Thoracic aorta endothelial cell (primary cell): ENCODE measurements around the gene UCP1. TPM values are rescaled to one million over a fixed set of nuclear protein-coding genes. Genes with fewer than 3 reads are reported as not detected.

ENCODE experiments used
- small RNA-seq: library from RNA; depleted of rRNA; stranded (forward); fragments of <200 nt; gene quantifications from one replicate; pipeline ENCODE3, GENCODE V24; 2012
- total RNA-seq: library from RNA; depleted of rRNA; stranded (reverse); fragments of >200 nt; gene quantifications from 2 replicates; pipeline ENCODE4 v1.2.3, GENCODE V29; 2012

UCP1 gene, protein sequence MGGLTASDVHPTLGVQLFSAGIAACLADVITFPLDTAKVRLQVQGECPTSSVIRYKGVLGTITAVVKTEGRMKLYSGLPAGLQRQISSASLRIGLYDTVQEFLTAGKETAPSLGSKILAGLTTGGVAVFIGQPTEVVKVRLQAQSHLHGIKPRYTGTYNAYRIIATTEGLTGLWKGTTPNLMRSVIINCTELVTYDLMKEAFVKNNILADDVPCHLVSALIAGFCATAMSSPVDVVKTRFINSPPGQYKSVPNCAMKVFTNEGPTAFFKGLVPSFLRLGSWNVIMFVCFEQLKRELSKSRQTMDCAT
- total RNA-seq = not detected in 2 replicates

DNA sequence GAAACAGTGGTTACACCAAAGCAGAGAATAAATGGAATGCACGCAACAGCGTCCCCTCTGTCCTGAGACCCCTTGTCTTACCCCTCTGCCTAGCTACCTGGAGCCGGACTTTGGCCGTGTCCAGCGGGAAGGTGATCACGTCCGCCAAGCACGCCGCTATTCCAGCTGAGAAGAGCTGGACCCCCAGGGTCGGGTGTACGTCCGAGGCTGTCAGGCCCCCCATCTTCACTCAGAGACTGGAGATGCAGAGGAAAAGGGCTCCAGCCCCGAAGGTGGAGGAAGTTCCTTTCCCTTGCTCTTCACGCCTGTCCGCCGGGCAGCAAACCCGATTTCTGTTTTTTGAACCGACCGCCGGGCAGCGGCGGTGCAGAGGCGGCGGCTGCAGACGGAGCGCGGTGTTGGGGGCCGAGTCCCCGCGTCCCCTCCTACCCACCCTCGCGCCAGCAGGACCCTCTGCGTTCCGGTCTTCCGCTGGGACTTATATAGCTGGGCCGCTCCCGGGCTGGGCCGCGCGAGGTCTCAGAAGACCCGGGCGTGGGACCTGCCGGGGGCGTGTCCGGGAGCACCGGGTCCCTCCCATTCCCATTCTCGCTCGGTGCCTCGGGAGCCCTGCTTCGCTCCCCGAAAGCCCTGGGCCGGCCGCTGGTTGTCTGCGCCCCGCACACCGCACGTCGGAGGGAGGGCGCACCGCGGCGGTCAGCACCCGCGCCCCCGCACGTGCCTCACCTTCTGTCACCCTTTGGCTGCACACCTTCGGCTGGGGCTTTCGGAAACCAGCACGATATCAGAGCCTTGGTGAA lies at the start of gene UCP1:
UCP1 (minus strand) TSS at position 455 of the 800 bp plus-strand sequence; CDS start at position 223, 232 bp downstream.

DNA sequence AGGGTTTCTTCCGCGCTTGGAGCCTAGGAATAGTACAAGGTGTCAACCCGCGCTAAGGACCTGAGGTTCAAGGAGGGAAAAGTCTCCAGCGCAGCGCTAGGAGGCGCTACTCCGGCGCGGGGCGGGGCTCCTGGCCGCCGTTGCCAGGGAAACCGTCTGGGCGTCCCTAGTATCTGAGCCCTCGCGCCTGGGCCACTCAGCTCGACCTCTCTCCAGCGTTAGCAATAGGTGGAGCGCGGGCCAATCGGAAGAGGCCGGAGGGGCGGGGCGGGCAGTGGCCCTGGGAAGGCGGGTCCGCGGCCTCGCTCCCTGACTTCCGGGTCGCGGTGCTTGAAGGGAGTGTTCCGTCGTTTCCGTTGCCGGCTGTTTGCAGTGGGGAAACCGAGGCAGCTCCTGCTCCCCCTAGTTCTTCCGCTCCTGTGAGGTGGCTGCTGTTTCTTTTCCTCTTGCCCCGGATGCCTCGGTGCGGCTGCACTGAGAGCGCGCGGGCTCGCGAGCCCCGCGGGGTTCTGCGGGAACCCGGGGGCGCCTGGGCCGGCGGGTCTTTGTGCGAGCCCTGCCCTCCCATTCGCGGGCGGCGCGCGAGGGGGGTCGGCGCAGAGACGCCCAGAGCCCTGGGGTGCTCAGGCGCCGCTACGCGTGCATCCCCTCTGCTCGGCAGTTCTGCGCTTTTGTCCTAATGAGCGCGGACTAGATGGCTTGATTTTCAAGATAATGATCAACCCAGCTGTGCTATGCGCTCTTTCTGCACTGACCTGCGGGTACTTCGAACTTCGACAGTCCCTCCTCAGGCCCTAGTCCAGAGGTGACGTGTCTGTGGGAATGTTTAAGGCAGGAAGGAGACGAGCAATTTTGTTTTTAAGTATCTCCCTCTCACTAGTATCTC lies 44.7 kb downstream of the UCP1 start, which contains the start of gene ELMOD2:
ELMOD2 (plus strand) TSS at position 312 of the 886 bp plus-strand sequence. CDS start 1,261 bp downstream, outside the sequence.

Small RNA genes lying within 50 kb of the gene (small RNA-seq; reads per million reads assigned to genes)
- gene AC108019.1 = not detected
- not detected for gene RN7SL152P

Other genes with a start within 250 kb of the UCP1 start
- gene SCOC, start 195.3 kb downstream of the UCP1 start, total RNA-seq = 86.0 and 93.3 TPM in 2 replicates
- 0.13 and 2.0 TPM in 2 replicates for gene CLGN, start 141.3 kb downstream of the UCP1 start, total RNA-seq
- not detected in 2 replicates for gene MGAT4D, start 70.7 kb downstream of the UCP1 start, total RNA-seq
- gene ELMOD2, start 44.8 kb downstream of the UCP1 start, total RNA-seq = 28.7 and 30.2 TPM in 2 replicates
- 57.1 and 60.4 TPM in 2 replicates for gene TBC1D9, start 187.4 kb upstream of the UCP1 start, total RNA-seq